Spleen (tissue), 11 donors: Measurements from ENCODE around the gene FGD4. TPM values are rescaled to one million over a fixed set of nuclear protein-coding genes. Genes with fewer than 3 reads are reported as not detected.

Experiments used
- DNase-seq: peaks from one replicate; pipeline ENCODE4 v3.0.0-alpha.2; 2020
- H3K27ac ChIP-seq, 8 donors: fragments of 200-600 bp; sonication (generic) in 7 of 8; 1 replicate in 4 of 8; 2 replicates in 4 of 8; pipeline versions ENCODE4 v1.5.0 to v1.8.0; 2016 to 2021; ENCODE audit warnings: inconsistent platforms in 4 of 8, mild to moderate bottlenecking in 4 of 8, moderate library complexity in 1 of 8
- H3K27me3 ChIP-seq, 7 donors: fragments of 200-600 bp; sonication (generic) in 6 of 7; replicated peaks in 1 of 7; 1 replicate in 4 of 7; 2 replicates in 3 of 7; pipeline versions ENCODE4 v1.5.0 to v1.8.0; 2016 to 2021; ENCODE audit warnings: inconsistent platforms in 3 of 7, mild to moderate bottlenecking in 1 of 7
- H3K36me3 ChIP-seq, 6 donors: fragments of 200-600 bp; sonication (generic) in 5 of 6; 1 replicate in 4 of 6; 2 replicates in 2 of 6; pipeline versions ENCODE4 v1.5.0 to v1.8.0; 2016 to 2021; ENCODE audit warnings: inconsistent platforms in 2 of 6
- H3K4me1 ChIP-seq, 6 donors: fragments of 200-600 bp; sonication (generic) in 5 of 6; 1 replicate in 3 of 6; 2 replicates in 3 of 6; pipeline versions ENCODE4 v1.5.0 to v1.8.0; 2016 to 2021; ENCODE audit warnings: inconsistent platforms in 3 of 6
- H3K4me3 ChIP-seq, 8 donors: fragments of 200-600 bp; sonication (generic) in 7 of 8; 1 replicate in 4 of 8; 2 replicates in 4 of 8; pipeline versions ENCODE4 v1.5.0 to v1.8.0; 2016 to 2021; ENCODE audit warnings: inconsistent platforms in 4 of 8, mild to moderate bottlenecking in 4 of 8, moderate library complexity in 2 of 8
- H3K9me3 ChIP-seq, 8 donors: fragments of 200-600 bp; sonication (generic) in 7 of 8; 1 replicate in 4 of 8; 2 replicates in 4 of 8; pipeline versions ENCODE4 v1.5.0 to v1.8.0; 2016 to 2021; ENCODE audit warnings: inconsistent platforms in 4 of 8
- POLR2A ChIP-seq, 3 donors: fragments of 450-650 bp; IDR thresholded peaks; one replicate each; pipeline ENCODE4 v1.5.1; 2017; ENCODE audit warnings: antibody characterized with exemption in 3 of 3, mild to moderate bottlenecking in 1 of 3
- POLR2AphosphoS5 ChIP-seq, 3 donors: sonication (generic); formaldehyde crosslinking; IDR thresholded peaks; one replicate each; pipeline ENCODE4 v1.5.1; 2017; ENCODE audit warnings: antibody characterized with exemption in 3 of 3
- WGBS, 5 donors: extraction: QIAGEN DNeasy Blood & Tissue Kit in 3 of 5; methylation state at CpG; one replicate each; pipeline versions ENCODE4 v1.1.5 to v1.1.7; 2013 to 2018; 5-methylcytosine and 5-hydroxymethylcytosine counted together
- intact Hi-C: fragments of 100-400 bp; cut with DNase I; formaldehyde crosslinking; loops from one replicate; pipeline ENCODE4 v1.15.0; 2023; ENCODE audit warnings: low total_unique reads
- polyA plus RNA-seq, 3 donors: library from polyadenylated mRNA; stranded (reverse); fragments of 200-250 nt; gene quantifications; one replicate each; pipeline ENCODE4 v1.2.1, GENCODE V29; 2013
- total RNA-seq, 7 donors: library from RNA; depleted of rRNA in 3 of 7; stranded (reverse); fragments of >200 nt in 3 of 7; fragmentation: NEBNext Ultra II Directional in 4 of 7; extraction: Animal tissue kit (Norgen Biotek cat#: 25700) in 4 of 7; gene quantifications; one replicate each; pipeline versions ENCODE4 v1.1.0 to v1.2.1, GENCODE V29; 2016 to 2021
- TF ChIP-seq, protein P1 (sequence below), 11 experiments: fragments of 200-600 bp in 7 of 11; fragments of 450-650 bp in 4 of 11; sonication (generic) in 4 of 11; IDR thresholded peaks in 8 of 11; conservative IDR thresholded peaks in 3 of 11; 1 replicate in 7 of 11; 2 replicates in 4 of 11; pipeline versions ENCODE4 v1.4.0 to v1.8.0; 2016 to 2021; ENCODE audit warnings: antibody characterized with exemption in 11 of 11, inconsistent platforms in 4 of 11, mild to moderate bottlenecking in 1 of 11
- donor health status: healthy with polysubstance abuse.
- donor health status: DM: no; HTN: no; CAD: no; lungs with moderate emphysema.
- donor health status: DM: no; HTN: no; CAD: no.
- donor health status: Bipolar disorder and iron deficiency.
- donor health status: healthy.
- donor health status: DM: no; HTN: no; CAD: no.
- donor health status: DM: yes; HTN: yes; CAD: no.

The FGD4 gene
- total and polyA plus RNA-seq, 10 donors = 1.0 to 44.4 (median 25.7) TPM

GRCh38 chr12:32466986-32467711 lies 67.8 kb downstream of the FGD4 start:
- Histone ChIP-seq H3K9me3 (no peaks in the 10 kb centered on the region), H3K36me3 (no peaks in the 10 kb centered on the region), H3K27me3 (no peaks in the 10 kb centered on the region), H3K4me1 (peaks cover 0 to 26% (median 12%) of the 10 kb centered on the region in 6 donors), H3K4me3 (no peak overlapping the region), H3K27ac (peak overlapping the region in 1 of 8 donors; percentile 67)
- 44 to 79% (median 61%) methylated on average over 2 of the region's 2 CpGs for WGBS, 5 donors
- intact Hi-C loops = no loop called here
- DNase-seq = no peak
- TF ChIP-seq, protein P1, sequence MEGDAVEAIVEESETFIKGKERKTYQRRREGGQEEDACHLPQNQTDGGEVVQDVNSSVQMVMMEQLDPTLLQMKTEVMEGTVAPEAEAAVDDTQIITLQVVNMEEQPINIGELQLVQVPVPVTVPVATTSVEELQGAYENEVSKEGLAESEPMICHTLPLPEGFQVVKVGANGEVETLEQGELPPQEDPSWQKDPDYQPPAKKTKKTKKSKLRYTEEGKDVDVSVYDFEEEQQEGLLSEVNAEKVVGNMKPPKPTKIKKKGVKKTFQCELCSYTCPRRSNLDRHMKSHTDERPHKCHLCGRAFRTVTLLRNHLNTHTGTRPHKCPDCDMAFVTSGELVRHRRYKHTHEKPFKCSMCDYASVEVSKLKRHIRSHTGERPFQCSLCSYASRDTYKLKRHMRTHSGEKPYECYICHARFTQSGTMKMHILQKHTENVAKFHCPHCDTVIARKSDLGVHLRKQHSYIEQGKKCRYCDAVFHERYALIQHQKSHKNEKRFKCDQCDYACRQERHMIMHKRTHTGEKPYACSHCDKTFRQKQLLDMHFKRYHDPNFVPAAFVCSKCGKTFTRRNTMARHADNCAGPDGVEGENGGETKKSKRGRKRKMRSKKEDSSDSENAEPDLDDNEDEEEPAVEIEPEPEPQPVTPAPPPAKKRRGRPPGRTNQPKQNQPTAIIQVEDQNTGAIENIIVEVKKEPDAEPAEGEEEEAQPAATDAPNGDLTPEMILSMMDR (IDR thresholded peaks at IDR 0.05 in 8 of 11, conservative IDR thresholded peaks at IDR 0.05 in 3 of 11) = no peak
- TF ChIP-seq POLR2A (IDR thresholded peaks at IDR 0.05) (no peak), POLR2AphosphoS5 (IDR thresholded peaks at IDR 0.05) (no peak)

DNA sequence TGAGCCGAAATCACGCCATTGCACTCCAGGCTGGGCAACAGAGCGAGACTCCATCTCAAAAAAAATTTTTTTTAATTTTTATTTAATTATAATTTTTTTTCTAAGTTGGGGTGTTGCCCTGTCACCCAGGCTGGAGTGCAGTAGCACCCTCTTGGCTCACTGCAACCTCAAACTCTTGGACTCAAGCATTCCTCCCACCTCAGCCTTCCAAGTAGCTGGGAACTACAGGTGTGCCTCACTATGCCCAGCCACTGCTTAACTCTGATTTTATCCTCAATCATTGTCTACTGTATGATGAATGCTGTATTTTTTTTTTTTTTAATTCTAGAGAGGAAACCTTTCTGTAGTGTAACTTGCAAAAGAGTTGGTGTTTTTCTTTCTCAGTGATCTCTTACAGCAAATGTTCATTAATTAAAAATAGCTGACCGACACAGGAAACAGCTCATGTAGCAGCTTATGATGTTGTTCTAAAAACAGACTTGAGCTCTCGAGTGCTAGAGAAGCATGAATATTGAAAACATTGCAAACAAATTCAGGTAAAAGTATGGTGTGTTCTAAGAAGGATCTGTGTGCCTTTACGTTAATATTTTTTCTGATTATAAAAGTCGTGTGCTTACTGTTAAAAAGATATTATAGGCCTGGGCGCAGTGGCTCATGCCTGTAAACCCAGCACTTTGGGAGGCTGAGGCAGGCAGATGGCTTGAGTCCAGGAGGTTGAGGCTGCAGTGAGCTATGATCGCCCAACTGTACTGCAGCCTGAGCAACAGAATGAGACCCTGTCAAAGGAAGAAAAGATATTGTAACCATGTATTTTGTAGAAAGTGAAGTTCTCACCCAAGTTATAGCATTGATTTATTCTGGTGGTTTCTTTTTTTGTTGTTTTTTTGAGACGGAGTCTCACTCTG lies 68.9 kb downstream of the FGD4 start:
- Histone ChIP-seq H3K9me3 (no peaks in the 10 kb centered on the region), H3K27ac (peak overlapping the region in 6 of 8 donors; percentile 18 to 75 (median 58)), H3K4me3 (peak overlapping the region in 1 of 8 donors; percentile 8), H3K36me3 (no peaks in the 10 kb centered on the region), H3K4me1 (peaks cover 0 to 26% (median 12%) of the 10 kb centered on the region in 6 donors), H3K27me3 (no peaks in the 10 kb centered on the region)
- intact Hi-C loops = no loop called here
- DNase-seq = no peak
- WGBS, 5 donors = 47 to 56% (median 54%) methylated on average over 10 of the region's 10 CpGs
- TF ChIP-seq POLR2A (IDR thresholded peaks at IDR 0.05) = no peak
- TF ChIP-seq, protein P1 (IDR thresholded peaks at IDR 0.05 in 8 of 11, conservative IDR thresholded peaks at IDR 0.05 in 3 of 11) = no peak
- TF ChIP-seq POLR2AphosphoS5 (IDR thresholded peaks at IDR 0.05) = no peak

- no peaks in the 10 kb centered on the region for H3K9me3 ChIP-seq
- 90 to 97% (median 93%) methylated on average over 3 of the region's 3 CpGs for whole genome bisulfite sequencing, 5 donors
- TF ChIP-seq POLR2AphosphoS5 (IDR thresholded peaks at IDR 0.05) (no peak), POLR2A (IDR thresholded peaks at IDR 0.05) (no peak)
- TF ChIP-seq, protein P1 (IDR thresholded peaks at IDR 0.05 in 8 of 11, conservative IDR thresholded peaks at IDR 0.05 in 3 of 11) = no peak
- H3K4me3 ChIP-seq = no peak overlapping the region
- no peaks in the 10 kb centered on the region for H3K27me3 ChIP-seq
- no peak for DNase-seq
- H3K4me1 ChIP-seq = peaks cover 0 to 26% (median 12%) of the 10 kb centered on the region in 6 donors
- intact Hi-C loops = no loop called here
- H3K36me3 ChIP-seq = no peaks in the 10 kb centered on the region
- H3K27ac ChIP-seq = no peak overlapping the region
Observed at GRCh38 chr12:32470936-32471470, 71.6 kb downstream of the FGD4 start.
